ENCODE data around the gene FKBP10. TPM values are rescaled to one million over a fixed set of nuclear protein-coding genes. Genes with fewer than 3 reads are reported as not detected.
A peak's percentile ranks its signal among the peaks of the same experiment; 100 is the strongest.

The FKBP10 gene
- total and polyA plus RNA-seq, 2 donors: 84.5 to 166 TPM

DNA sequence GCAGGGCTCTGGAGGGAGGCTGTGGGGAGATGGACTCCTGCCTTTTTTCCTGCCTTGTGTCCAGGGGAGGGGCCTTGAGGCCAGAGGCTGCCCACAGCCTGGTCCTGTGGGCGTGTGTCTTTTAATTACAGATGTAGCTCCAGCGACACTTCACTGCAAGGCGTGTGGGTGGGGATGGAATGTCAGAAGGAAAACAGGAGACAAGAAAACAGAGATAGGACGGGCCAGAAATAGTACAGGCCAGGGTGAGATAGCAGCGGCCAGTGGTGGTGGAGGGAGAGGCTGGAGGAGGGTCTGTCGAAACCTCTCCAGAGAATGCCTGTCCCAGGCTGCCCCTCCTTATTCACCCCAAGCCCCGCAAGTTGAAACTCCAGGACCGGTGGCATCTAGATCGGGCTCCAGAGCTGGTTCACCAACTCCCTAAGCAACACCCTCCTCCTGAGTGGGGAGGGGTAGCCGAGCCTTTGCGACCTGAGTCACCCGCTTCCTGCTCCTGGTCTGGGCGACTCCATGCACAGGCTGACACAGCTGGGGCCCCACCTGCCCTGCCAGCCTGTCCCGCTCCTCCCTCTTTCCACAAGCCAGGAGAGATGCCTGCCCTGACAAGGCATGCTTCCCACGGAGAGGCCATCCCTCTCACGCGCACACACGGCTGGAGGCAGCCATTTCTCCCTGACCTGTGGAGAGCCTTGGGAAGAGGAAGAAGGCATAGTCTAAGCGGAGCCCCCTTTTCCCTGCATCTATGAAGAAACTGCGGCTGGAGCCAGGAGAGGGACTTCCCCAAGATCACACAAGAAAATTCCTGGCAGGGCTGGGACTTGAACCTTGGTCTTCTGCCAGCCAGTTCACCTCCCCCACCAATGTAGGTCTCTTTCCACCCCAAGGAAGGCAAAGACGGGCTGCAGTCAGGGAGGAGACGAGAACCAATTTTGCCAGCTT lies 19.7 kb upstream of the FKBP10 start:
- no peak for DNase-seq (ENCODE audit: extremely low spot score)
- Histone ChIP-seq H3K4me1 (ENCODE audit: insufficient read depth) (no peaks in the 10 kb centered on the region), H3K4me3 (ENCODE audit: low read depth, low read length) (no peak overlapping the region), H3K27ac (ENCODE audit: low read depth) (peak overlapping the region; percentile 86), H3K36me3 (ENCODE audit: insufficient read depth) (no peaks in the 10 kb centered on the region)
- WGBS: 24% methylated on average over 22 of the region's 22 CpGs

- Histone ChIP-seq H3K4me1 (ENCODE audit: insufficient read depth) (no peaks in the 10 kb centered on the region), H3K4me3 (ENCODE audit: low read depth, low read length) (no peak overlapping the region), H3K36me3 (ENCODE audit: insufficient read depth) (no peaks in the 10 kb centered on the region), H3K27ac (ENCODE audit: low read depth) (peak overlapping the region; percentile 78)
- WGBS: 55% methylated on average over 14 of the region's 14 CpGs
- DNase-seq (ENCODE audit: extremely low spot score): no peak
Observed at GRCh38 chr17:41793784-41794539, 18.8 kb upstream of the FKBP10 start.

- no peak overlapping the region for H3K27ac ChIP-seq (ENCODE audit: low read depth)
- no peaks in the 10 kb centered on the region for H3K36me3 ChIP-seq (ENCODE audit: insufficient read depth)
- H3K4me1 ChIP-seq (ENCODE audit: insufficient read depth): no peaks in the 10 kb centered on the region
- H3K4me3 ChIP-seq (ENCODE audit: low read depth, low read length): no peak overlapping the region
- 95% methylated on average over 5 of the region's 5 CpGs for WGBS
- no peak for DNase-seq (ENCODE audit: extremely low spot score)
Observed at GRCh38 chr17:41794540-41794975, 18.2 kb upstream of the FKBP10 start.

DNA sequence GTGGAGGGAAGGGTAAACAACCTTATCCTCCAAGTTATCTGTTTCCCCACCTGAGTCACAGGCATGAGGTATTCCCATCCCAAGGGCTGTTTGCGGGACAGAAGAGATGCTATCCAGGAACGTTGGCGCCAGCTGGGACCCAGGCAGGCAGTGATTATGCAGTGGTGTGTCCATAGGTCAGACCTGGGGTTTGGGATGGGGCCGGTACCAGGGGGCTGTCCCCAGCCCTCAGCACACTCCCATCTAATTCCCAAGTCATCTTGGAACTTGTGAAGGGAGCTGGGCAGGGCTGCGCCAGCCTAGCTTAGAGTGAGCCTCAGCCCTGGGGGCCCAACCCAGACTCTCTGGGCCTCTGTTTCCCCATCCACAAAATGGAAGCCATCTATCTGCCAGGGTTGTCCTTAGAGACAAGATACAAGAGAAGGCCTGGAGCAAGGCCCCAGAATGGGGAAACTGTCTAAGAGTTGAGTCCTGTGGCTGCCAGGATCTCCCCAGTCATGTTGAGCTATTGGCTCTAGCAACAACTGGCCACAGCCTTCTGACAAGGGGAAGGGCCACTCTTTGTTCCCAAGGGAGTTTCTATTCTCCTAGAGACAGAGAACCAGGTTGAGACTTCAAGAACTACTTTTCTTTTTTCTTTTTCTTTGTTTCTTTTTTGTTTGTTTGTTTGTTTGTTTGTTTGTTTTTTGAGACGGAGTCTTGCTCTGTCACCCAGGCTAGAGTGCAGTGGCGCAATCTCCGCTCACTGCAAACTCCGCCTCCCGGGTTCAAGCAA lies 16.5 kb upstream of the FKBP10 start:
- Histone ChIP-seq H3K4me1 (ENCODE audit: insufficient read depth) (no peaks in the 10 kb centered on the region), H3K27ac (ENCODE audit: low read depth) (peak overlapping the region; percentile 14), H3K4me3 (ENCODE audit: low read depth, low read length) (no peak overlapping the region), H3K36me3 (ENCODE audit: insufficient read depth) (no peaks in the 10 kb centered on the region)
- WGBS: 86% methylated on average over 10 of the region's 10 CpGs
- no peak for DNase-seq (ENCODE audit: extremely low spot score)

- H3K36me3 ChIP-seq (ENCODE audit: insufficient read depth): no peaks in the 10 kb centered on the region
- H3K4me1 ChIP-seq (ENCODE audit: insufficient read depth): no peaks in the 10 kb centered on the region
- 82% methylated on average over 3 of the region's 3 CpGs for WGBS
- no peak overlapping the region for H3K4me3 ChIP-seq (ENCODE audit: low read depth, low read length)
- no peak for DNase-seq (ENCODE audit: extremely low spot score)
- no peak overlapping the region for H3K27ac ChIP-seq (ENCODE audit: low read depth)
Observed at GRCh38 chr17:41797377-41797776, 15.4 kb upstream of the FKBP10 start.

- 86% methylated on average over 8 of the region's 8 CpGs for WGBS
- Histone ChIP-seq H3K27ac (ENCODE audit: low read depth) (peak overlapping the region; percentile 26), H3K36me3 (ENCODE audit: insufficient read depth) (no peaks in the 10 kb centered on the region), H3K4me1 (ENCODE audit: insufficient read depth) (no peaks in the 10 kb centered on the region), H3K4me3 (ENCODE audit: low read depth, low read length) (no peak overlapping the region)
- no peak for DNase-seq (ENCODE audit: extremely low spot score)
Observed at GRCh38 chr17:41799366-41799765, 13.4 kb upstream of the FKBP10 start.

DNA sequence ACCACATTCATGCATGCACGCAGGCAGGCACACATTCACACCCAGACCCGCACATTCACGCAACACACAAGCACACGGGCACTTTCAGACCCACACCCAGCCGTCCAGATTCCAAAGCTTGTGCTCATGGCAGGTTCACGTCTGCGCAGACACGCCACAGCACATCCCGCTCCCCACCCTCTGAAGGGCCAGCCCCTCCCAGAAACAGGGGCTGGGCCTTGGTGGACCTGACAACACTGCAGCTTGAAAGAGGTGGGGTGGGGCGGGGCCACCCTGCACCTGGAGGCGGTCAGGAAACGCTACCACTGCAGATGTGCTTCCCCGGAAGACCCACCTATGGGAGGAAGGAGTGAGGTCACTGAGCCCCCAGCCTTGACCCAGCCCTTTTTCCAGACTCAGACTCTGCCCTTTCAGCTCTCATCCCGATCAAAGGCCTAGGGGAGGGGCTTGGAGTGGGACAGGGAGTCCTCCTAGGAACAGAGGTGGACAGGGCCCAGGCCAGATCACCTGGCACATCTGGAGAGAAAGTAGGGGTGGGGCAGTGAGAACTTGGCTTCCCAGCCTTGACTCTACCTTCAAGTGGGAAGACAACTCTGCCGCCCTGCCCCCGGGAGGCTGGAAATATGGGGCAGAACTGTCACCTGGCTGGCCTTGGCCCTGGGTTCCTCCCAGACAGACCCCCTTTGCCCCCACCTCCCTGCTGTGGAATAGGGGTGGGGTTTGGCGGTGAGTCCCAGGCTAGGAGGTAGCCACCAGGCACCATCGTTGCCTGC lies 12.0 kb upstream of the FKBP10 start:
- DNase-seq (ENCODE audit: extremely low spot score): peak; percentile 86
- Histone ChIP-seq H3K4me1 (ENCODE audit: insufficient read depth) (no peaks in the 10 kb centered on the region), H3K36me3 (ENCODE audit: insufficient read depth) (no peaks in the 10 kb centered on the region), H3K4me3 (ENCODE audit: low read depth, low read length) (no peak overlapping the region), H3K27ac (ENCODE audit: low read depth) (no peak overlapping the region)
- 28% methylated on average over 18 of the region's 18 CpGs for WGBS

GRCh38 chr17:41801374-41802271 lies 11.2 kb upstream of the FKBP10 start:
- no peak overlapping the region for H3K27ac ChIP-seq (ENCODE audit: low read depth)

GRCh38 chr17:41803049-41804020 lies 9.5 kb upstream of the FKBP10 start:
- no peak overlapping the region for H3K27ac ChIP-seq (ENCODE audit: low read depth)
- H3K36me3 ChIP-seq (ENCODE audit: insufficient read depth): no peaks in the 10 kb centered on the region
- no peak for DNase-seq (ENCODE audit: extremely low spot score)
- no peak overlapping the region for H3K4me3 ChIP-seq (ENCODE audit: low read depth, low read length)
- 69% methylated on average over 24 of the region's 24 CpGs for WGBS
- H3K4me1 ChIP-seq (ENCODE audit: insufficient read depth): no peaks in the 10 kb centered on the region

More at GRCh38 chr17:41801374-41802271, 11.2 kb upstream of the FKBP10 start:
- Histone ChIP-seq H3K4me3 (ENCODE audit: low read depth, low read length) (no peak overlapping the region), H3K4me1 (ENCODE audit: insufficient read depth) (no peaks in the 10 kb centered on the region), H3K36me3 (ENCODE audit: insufficient read depth) (no peaks in the 10 kb centered on the region)
- 12% methylated on average over 14 of the region's 14 CpGs for WGBS
- no peak for DNase-seq (ENCODE audit: extremely low spot score)

GRCh38 chr17:41806685-41807445 lies 5.9 kb upstream of the FKBP10 start:
- no peak overlapping the region for H3K27ac ChIP-seq (ENCODE audit: low read depth)
- no peaks in the 10 kb centered on the region for H3K4me1 ChIP-seq (ENCODE audit: insufficient read depth)
- no peaks in the 10 kb centered on the region for H3K36me3 ChIP-seq (ENCODE audit: insufficient read depth)
- no peak overlapping the region for H3K4me3 ChIP-seq (ENCODE audit: low read depth, low read length)
- DNase-seq (ENCODE audit: extremely low spot score): no peak
- 83% methylated on average over 8 of the region's 8 CpGs for WGBS
